Dermis microvascular lymphatic vessel endothelial cell (primary cell): ENCODE results near the gene UNC13A. TPM values are rescaled to one million over a fixed set of nuclear protein-coding genes. Genes with fewer than 3 reads are reported as not detected.

Source experiments
- DNase-seq, 2 donors: peaks; one replicate each; pipeline versions ENCODE4 v3.0.0 to v3.0.0-alpha.2; 2010; ENCODE audit warnings: low read depth in 2 of 2
- total RNA-seq: library from RNA; depleted of rRNA; stranded (reverse); fragments of >200 nt; gene quantifications from 2 replicates; pipeline ENCODE4 v1.2.1, GENCODE V29; 2014

The UNC13A gene
- total RNA-seq, 1 donor from 2014 or later, result 0.13 TPM

- DNase-seq, result no peak
Measured at GRCh38 chr19:17627161-17627560, 61.0 kb downstream of the UNC13A start.

- DNase-seq, result no peak
Measured at GRCh38 chr19:17626456-17627015, 61.6 kb downstream of the UNC13A start.

- DNase-seq, result no peak
Measured at GRCh38 chr19:17625980-17626379, 62.2 kb downstream of the UNC13A start.

- DNase-seq, result no peak
Measured at GRCh38 chr19:17625043-17625442, 63.1 kb downstream of the UNC13A start.

- DNase-seq, result no peak
Measured at GRCh38 chr19:17624314-17624991, 63.7 kb downstream of the UNC13A start.

- DNase-seq, result no peak
Measured at GRCh38 chr19:17623224-17623935, 64.8 kb downstream of the UNC13A start.

- DNase-seq, result no peak
Measured at GRCh38 chr19:17620696-17621095, 67.5 kb downstream of the UNC13A start.

- DNase-seq, result no peak
Measured at GRCh38 chr19:17618936-17619335, 69.2 kb downstream of the UNC13A start.

GRCh38 chr19:17618281-17618903 is 69.8 kb downstream of the UNC13A start:
- no peak for DNase-seq

GRCh38 chr19:17617807-17618192 is 70.4 kb downstream of the UNC13A start:
- no peak for DNase-seq

GRCh38 chr19:17616961-17617806 is 71.0 kb downstream of the UNC13A start:
- DNase-seq, result no peak

GRCh38 chr19:17616686-17616960 is 71.5 kb downstream of the UNC13A start:
- no peak for DNase-seq

- DNase-seq, result no peak
Measured at GRCh38 chr19:17615889-17616685, 72.1 kb downstream of the UNC13A start.

- DNase-seq, result no peak
Measured at GRCh38 chr19:17614476-17614875, 73.7 kb downstream of the UNC13A start.

GRCh38 chr19:17611462-17612244 is 76.5 kb downstream of the UNC13A start:
- no peak for DNase-seq

- no peak for DNase-seq
Measured at GRCh38 chr19:17610384-17610783, 77.8 kb downstream of the UNC13A start.

GRCh38 chr19:17607936-17608335 is 80.2 kb downstream of the UNC13A start:
- DNase-seq, result no peak

GRCh38 chr19:17606590-17607185 is 81.5 kb downstream of the UNC13A start:
- DNase-seq, result peak in 1 of 2 donors; percentile 10

GRCh38 chr19:17605761-17606589 is 82.2 kb downstream of the UNC13A start:
- DNase-seq, result peak; percentile 28 to 65
